BJ (cell line): Measurements from ENCODE around the gene LRP8. TPM values are rescaled to one million over a fixed set of nuclear protein-coding genes. Genes with fewer than 3 reads are reported as not detected.

Source experiments
- CTCF ChIA-PET: fragments of 350-600 bp; formaldehyde crosslinking; extraction: SDS; loops from one replicate; lab custom pipeline; 2021; ENCODE audit warnings: antibody characterized with exemption, inconsistent platforms; lab: Yijun Ruan, JAX
- POLR2A ChIA-PET: fragments of 300-600 bp; sonication (Branson Sonifier 250); formaldehyde crosslinking; extraction: SDS; loops from one replicate; lab custom pipeline; 2021; ENCODE audit warnings: antibody characterized with exemption; lab: Charles Lee
- DNase-seq: peaks from one replicate; pipeline ENCODE4 v3.0.0-alpha.2; 2011; ENCODE audit warnings: low read depth
- H3K27me3 ChIP-seq: 2 replicates; pipeline ENCODE4 v1.6.0; 2011; ENCODE audit warnings: low read length; ENCODE audit not compliant: control insufficient read depth, insufficient read depth
- H3K36me3 ChIP-seq: 2 replicates; pipeline ENCODE4 v1.5.1; 2011; ENCODE audit warnings: low read length; ENCODE audit not compliant: control insufficient read depth, insufficient read depth
- H3K4me3 ChIP-seq: 2 replicates; pipeline ENCODE4 v1.5.1; 2011; ENCODE audit warnings: low read depth, mild to moderate bottlenecking, control low read depth, low read length
- CTCF ChIP-seq: IDR thresholded peaks from 2 replicates; pipeline ENCODE4 v1.5.1; 2011; ENCODE audit warnings: low read depth, mild to moderate bottlenecking, control low read depth, inconsistent platforms, low read length, moderate library complexity; ENCODE audit not compliant: insufficient read depth
- polyA plus RNA-seq: library from polyadenylated mRNA; depleted of rRNA; stranded (reverse); fragments of >200 nt; gene quantifications from 2 replicates; pipeline ENCODE4 v1.2.3, GENCODE V29; 2011

Gene LRP8
- polyA plus RNA-seq, 1 experiment = 18.2 TPM

GRCh38 chr1:53315046-53315445 lies 12.8 kb downstream of the LRP8 start:
- DNase-seq = no peak
- no peak for TF ChIP-seq CTCF
- no peaks in the 10 kb centered on the region for H3K27me3 ChIP-seq
- H3K4me3 ChIP-seq = no peak overlapping the region
- POLR2A ChIA-PET = no interaction called here
- CTCF ChIA-PET = no interaction called here
- no peaks in the 10 kb centered on the region; the same call in none of the 2 replicates for H3K36me3 ChIP-seq

GRCh38 chr1:53314606-53315005 lies 13.3 kb downstream of the LRP8 start:
- Histone ChIP-seq H3K4me3 (no peak overlapping the region), H3K27me3 (no peaks in the 10 kb centered on the region), H3K36me3 (no peaks in the 10 kb centered on the region; the same call in 1 of the 2 replicates)
- ChIA-PET CTCF (no interaction called here), POLR2A (no interaction called here)
- DNase-seq = no peak
- no peak for TF ChIP-seq CTCF

GRCh38 chr1:53314096-53314495 lies 13.8 kb downstream of the LRP8 start:
- ChIA-PET CTCF (no interaction called here), POLR2A (no interaction called here)
- no peak for DNase-seq
- Histone ChIP-seq H3K4me3 (no peak overlapping the region), H3K27me3 (no peaks in the 10 kb centered on the region), H3K36me3 (no peaks in the 10 kb centered on the region; the same call in 1 of the 2 replicates)
- TF ChIP-seq CTCF = no peak

- no peak overlapping the region for H3K4me3 ChIP-seq
- CTCF ChIA-PET = interaction anchor here (1.2 kb wide), 1 partner anchor 41 kb away, joined by 3 read pairs; no protein-coding TSS in a partner anchor
- no peak for TF ChIP-seq CTCF
Observed at GRCh38 chr1:53313556-53313955, 14.3 kb downstream of the LRP8 start.

GRCh38 chr1:53311702-53312305 lies 16.1 kb downstream of the LRP8 start:
- no peaks in the 10 kb centered on the region for H3K27me3 ChIP-seq
- CTCF ChIA-PET = interaction anchor here (1.1 kb wide), 1 partner anchor 10 kb away, joined by 3 read pairs; no protein-coding TSS in a partner anchor
- TF ChIP-seq CTCF = no peak
- no peak overlapping the region for H3K4me3 ChIP-seq
- H3K36me3 ChIP-seq = no peaks in the 10 kb centered on the region; the same call in 1 of the 2 replicates
- no peak for DNase-seq
- POLR2A ChIA-PET = no interaction called here

More at GRCh38 chr1:53313556-53313955, 14.3 kb downstream of the LRP8 start:
- Histone ChIP-seq H3K36me3 (no peaks in the 10 kb centered on the region; the same call in 1 of the 2 replicates), H3K27me3 (no peaks in the 10 kb centered on the region)
- POLR2A ChIA-PET = no interaction called here
- DNase-seq = no peak
